Choroid plexus epithelial cell (primary cell): ENCODE measurements around the gene TGFBR3L.
"Not testable (repeated sequence)": the region's sequence is repeated elsewhere in the genome, so short reads cannot be mapped to it uniquely, and the experiment has no call there.

ENCODE experiments used
- DNase-seq: peaks from one replicate; pipeline ENCODE4 v3.0.0-alpha.2; 2010; ENCODE audit warnings: low read depth
- H3K4me3 ChIP-seq: 2 replicates; pipeline ENCODE4 v1.5.1; 2011; ENCODE audit warnings: low read depth, mild to moderate bottlenecking, control low read depth, low read length, moderate library complexity
- TF ChIP-seq, protein P1 (sequence below): conservative IDR thresholded peaks from 2 replicates; pipeline ENCODE4 v1.5.1; 2011; ENCODE audit warnings: low read depth, mild to moderate bottlenecking, control low read depth, inconsistent platforms, low read length, moderate library complexity

Gene TGFBR3L

DNA sequence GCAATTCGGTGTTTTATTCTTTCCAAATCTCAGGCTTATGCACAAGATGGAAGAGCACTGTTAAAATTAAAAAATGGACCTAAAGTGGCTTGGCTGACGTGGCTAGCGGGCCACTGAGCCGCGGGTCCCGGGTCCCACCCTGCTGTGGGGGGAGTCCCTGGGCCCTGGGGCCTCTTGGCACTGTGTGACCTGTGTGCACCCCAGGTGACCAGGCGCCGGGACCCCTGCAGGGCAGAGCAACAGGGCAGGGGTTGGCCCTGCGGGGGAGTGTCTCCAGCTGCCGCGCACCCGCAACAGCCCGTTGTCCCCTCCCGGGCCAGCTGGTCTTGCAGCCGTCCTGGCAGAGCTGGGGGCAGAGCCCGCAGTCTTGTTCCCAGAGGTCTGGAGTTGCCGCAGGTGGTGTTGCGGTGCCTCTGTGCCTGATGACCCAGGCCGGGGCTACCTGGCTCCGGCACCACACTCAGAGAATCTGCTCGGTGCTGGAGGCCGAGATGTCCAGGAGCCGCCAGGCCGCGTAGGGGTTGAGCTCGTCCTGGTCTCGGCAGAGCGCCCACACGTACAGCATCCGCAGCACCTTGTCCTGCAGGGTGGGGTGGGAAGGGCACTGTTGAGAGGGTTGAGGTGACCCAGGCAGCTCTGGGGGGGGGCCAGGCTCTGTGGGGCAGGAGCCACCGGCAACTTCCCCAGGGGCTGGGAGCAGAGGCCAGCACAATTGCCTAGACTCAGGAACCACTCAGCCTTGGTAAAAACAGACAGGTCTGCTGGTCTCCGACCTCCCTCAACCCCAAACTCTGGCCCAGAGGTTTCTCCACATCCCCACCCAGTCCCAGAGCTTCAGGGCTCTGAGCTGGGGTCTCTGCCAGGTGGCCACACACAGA is 12.3 kb downstream of the TGFBR3L start:
- no peak for DNase-seq
- no peak overlapping the region for H3K4me3 ChIP-seq
- TF ChIP-seq, protein P1, sequence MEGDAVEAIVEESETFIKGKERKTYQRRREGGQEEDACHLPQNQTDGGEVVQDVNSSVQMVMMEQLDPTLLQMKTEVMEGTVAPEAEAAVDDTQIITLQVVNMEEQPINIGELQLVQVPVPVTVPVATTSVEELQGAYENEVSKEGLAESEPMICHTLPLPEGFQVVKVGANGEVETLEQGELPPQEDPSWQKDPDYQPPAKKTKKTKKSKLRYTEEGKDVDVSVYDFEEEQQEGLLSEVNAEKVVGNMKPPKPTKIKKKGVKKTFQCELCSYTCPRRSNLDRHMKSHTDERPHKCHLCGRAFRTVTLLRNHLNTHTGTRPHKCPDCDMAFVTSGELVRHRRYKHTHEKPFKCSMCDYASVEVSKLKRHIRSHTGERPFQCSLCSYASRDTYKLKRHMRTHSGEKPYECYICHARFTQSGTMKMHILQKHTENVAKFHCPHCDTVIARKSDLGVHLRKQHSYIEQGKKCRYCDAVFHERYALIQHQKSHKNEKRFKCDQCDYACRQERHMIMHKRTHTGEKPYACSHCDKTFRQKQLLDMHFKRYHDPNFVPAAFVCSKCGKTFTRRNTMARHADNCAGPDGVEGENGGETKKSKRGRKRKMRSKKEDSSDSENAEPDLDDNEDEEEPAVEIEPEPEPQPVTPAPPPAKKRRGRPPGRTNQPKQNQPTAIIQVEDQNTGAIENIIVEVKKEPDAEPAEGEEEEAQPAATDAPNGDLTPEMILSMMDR, result no peak

DNA sequence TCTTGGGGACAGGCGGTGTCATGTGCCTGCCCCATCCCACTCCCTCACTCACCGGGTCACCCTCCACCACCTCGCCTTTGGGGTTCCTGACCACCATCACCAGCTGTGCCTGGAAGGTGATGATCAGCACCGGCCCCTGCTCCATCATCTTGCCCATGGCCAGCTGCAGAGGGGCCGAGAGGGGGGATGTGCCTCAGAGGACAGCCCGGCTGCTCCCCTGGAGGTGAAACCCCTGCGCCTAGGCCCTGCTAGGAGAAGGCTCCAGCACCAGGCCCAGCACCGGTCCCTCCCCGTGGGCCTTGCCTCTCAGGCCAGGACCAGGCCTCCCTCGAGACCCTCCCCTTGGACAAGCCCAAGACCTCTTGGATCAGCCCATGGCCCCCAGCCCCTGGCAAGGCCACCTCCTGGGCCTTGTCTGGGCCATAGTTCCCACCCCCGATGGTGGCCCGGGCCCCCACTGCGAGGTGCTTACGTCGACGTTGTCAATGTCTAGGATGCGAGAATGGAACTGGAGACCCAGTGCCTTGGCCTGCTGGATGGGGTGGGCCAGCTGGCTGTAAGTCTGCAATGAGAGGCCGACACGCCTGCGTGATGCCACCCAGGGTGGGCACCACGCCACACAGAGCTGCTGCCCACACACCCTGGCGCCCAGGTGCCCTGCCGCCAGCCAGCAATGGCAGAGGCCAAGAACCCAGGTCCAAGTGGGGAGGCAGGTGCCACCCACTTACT is 13.1 kb downstream of the TGFBR3L start:
- no peak overlapping the region for H3K4me3 ChIP-seq
- TF ChIP-seq, protein P1, result no peak
- no peak for DNase-seq

DNA sequence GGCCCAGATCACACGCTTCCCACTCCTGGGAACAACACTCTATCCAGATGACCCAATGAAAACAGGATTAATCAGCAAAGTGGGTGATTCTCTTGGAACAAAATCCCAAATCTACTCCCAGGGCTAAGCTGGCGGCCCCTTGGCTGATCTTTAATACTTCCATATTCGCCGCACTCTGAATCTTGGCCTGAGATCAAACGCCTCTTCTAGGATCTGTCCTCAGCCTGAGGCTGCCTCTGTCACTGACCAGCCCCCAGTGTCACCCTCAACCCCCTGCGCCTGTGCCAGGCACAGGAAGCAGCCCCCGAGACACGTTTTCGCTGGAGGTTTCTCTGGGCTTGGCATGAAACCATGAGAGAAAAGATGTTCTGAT is 13.7 kb downstream of the TGFBR3L start:
- TF ChIP-seq, protein P1, result no peak
- no peak overlapping the region for H3K4me3 ChIP-seq
- no peak for DNase-seq

DNA sequence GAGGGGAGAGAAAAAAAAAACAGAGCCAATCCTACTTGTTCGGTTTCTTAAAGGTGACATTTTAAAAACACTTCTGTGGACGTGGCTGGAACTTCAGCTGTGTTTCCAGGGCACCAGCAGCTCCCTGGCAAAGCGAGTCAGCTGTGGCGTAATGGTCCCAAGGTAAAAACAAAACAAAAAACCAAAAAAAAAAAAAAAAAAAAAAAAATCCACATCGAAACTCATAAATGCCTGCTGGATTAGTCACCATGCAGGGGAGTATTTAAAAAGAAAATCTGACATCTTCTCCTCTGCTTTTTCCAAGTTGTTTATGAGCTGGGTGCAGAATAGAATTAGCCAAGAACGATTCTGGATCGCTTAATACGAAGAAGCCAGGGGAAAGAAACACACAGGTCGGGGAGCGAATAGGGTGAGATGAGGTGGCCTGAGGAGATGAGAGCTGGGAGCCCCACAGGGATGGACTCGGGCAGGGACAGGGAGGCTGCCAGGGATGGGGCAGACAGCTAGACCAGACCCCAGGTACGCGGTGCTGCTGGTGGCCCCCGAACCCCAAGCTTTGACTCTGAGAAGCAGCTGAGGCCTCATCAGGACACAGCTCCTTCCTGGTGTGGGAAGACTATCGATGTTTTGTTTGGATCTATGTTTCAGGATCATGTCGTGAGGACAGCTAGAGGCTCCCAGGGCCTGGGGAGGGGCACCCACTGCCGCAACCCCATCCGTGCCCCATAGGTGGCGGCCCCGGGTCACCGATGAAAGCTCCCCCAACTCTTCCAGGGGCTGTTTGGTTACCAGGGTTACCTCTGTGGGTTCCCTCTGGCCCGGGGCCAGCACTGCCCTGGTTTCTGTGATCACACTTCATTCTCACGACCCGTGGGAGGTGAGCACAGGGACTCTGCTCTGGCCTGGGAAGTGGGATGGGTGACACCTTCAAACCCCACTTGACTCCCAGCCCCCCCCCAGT is 14.4 kb downstream of the TGFBR3L start:
- H3K4me3 ChIP-seq, result peak overlapping the region; percentile 24
- TF ChIP-seq, protein P1, result peak; percentile 41
- peak; percentile 91 for DNase-seq

DNA sequence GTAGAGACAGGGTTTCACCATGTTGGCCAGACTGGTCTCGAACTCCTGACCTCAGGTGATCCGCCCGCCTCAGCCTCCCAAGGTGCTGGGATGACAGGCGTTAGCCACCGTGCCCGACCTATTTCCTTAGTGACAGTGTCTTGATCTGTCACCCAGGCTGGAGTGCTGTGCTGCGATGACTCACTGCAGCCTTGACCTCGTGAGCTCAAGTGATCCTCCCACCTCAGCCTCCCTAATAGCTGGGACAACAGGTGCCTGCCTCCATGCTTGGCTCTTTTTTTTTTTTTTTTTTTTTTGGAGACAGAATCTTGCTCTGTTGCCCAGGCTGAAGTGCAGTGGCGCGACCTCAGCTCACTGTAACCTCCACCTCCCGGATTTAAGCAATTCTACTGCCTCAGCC is 15.4 kb downstream of the TGFBR3L start:
- H3K4me3 ChIP-seq, DNase-seq: not testable (repeated sequence)

DNA sequence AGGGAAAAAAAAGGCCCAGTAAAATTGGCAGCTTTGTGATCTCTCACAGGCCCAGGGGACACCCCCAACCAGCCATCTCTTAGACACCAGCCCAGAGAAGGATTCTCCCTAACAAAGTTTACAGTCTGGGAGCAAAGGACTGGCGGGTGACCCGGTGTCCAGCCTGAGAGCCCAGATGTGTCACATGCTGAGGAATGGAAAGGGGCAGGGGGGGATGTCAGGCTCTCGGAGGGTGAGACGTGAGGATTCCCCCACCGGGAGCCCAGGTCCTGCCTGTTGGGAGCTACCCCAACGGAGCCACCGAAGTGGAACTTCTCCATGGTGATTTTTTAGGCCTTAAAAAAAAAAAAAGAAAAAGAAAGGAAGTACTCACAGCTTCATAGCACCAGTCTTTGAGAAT is 16.1 kb downstream of the TGFBR3L start:
- no peak overlapping the region for H3K4me3 ChIP-seq
- TF ChIP-seq, protein P1, result no peak
- DNase-seq, result no peak
